SW 1271 (cell line): ENCODE results near the gene SCAMP2.
A peak's percentile ranks its signal among the peaks of the same experiment; 100 is the strongest.

Experiments
- DNase-seq, 2 experiments: peaks; one replicate each; lab custom pipeline; 2025; lab: John Stamatoyannopoulos, UW

SCAMP2 gene

DNA sequence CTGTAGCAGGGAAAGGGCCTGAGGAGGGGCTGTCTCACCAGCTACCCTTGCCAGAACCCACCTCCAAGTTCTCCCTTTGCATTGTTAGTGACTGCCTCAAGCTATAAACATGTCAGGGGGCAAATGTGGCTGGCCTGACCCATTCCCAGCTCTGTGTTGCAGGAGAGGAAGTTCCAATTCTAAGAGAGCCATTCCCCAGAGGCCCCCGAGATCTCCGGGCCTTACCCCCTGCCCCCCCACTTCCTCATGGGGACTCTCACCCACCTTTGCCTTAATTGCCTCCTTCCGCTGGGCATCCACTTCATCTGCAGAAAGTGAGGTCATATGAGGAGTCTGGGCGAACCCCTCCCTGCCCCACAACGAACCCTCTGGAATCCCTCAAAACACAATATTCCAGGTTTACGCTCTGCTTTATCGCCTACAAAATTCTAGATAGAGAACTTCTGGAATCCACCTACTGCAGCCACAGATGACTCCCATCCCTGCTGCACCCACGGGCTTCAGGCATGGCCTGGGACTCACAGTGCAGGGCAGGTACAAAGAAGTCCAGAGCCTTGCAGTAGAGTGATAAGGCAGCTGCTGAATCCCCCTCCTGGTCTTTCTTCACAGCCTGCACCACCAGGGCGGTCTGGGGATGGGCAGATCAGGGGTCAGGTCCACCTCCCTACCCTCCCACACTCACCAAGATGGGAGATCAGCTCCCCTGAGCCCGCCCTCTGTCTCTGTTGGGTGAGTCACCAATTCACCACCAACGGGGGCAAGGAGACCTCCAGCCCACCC lies 34.2 kb downstream of the SCAMP2 start:
- DNase-seq: no peak

DNA sequence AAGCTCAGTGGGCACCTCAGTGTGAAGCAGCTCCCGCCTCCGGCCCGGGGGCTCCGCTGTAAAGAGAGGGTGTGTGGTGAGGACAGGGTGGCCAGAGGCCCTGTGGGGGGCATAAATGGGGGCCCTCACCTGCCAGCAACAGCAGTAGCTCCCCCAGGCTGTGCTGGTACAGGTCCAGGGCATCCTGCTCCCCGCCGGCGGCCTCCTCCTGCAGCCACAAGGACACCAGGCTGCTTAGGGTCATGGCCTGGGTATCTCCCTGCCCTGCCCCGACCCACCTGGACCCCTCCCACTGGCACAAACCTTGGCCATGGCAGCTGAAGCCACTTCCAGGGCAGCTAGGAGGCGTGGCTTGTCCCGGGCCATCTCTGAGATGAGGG lies 35.0 kb downstream of the SCAMP2 start:
- no peak for DNase-seq

DNA sequence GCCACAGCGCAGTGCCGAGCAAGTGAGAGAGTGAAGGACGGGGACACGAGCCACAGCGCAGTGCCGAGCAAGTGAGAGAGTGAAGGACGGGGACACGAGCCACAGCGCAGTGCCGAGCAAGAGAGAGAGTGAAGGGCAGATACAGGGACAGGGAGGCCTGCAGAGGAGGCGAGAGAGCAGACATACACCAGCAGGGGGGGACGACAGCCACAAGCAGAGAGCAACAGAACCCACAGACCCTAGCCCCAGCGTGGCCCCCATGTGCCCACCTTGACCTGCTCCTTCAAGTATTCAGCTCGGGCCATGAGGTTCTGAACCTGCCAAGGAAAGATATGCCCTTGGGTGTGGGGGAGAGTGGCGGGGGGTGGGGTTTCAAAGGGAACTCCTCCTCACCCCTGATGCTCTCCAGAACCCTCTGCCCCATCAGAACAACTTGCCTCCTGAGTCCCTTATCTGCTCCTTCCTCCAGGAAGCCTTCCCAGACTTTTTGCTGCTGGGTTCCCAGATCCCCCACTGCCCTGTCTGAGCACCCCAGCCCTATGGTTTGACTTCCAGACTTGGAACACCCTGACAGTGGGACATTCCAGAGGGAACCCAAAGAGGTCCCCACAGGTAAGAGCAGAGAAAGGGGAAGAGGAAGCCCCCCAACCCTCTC lies 35.6 kb downstream of the SCAMP2 start:
- DNase-seq: no peak

DNA sequence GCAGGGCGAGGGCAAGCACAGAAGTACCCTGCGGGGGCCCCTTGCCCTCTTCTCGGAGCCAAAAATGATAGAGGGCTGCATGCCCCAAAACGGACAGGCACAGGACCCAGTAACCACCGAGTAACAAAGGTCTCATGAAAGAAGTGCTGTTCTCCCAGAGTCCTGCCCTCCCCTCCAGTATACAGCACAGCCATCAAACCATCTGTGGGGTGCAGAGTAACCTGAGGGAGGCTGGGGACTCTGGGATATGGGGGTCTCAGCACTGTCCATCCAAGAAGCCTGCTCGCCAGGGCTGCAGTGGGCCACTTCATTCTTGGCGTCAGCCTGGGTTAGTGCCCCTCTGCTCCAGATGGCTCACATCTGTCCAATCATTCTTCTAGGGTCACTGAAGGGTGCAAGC lies 36.3 kb downstream of the SCAMP2 start:
- DNase-seq: no peak

DNA sequence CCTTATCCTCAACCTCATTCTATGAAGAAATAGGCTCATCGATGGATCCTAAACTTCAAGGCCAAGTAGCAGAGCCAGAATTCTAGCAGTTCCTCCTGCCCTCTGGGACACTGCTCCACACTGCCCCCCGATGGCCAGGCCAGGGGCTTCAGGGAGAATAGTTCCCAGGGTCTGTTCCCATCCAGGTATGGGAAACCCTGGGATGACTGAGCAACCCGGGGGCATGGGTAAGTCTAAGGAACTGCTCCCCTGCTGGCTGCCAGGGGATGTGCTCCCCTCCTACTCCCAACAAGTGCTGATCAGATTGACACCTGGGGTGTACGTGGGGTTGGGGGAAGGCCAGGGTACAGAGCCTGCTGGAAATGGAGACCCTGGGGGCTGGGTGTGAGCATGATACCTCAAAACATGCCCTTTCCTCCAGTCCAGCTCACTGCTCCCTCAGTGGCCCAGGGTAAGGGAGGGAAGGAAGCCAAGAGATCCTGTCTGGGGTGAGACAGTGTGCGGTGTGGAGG lies 37.8 kb downstream of the SCAMP2 start:
- DNase-seq: peak; percentile 35 to 63

DNA sequence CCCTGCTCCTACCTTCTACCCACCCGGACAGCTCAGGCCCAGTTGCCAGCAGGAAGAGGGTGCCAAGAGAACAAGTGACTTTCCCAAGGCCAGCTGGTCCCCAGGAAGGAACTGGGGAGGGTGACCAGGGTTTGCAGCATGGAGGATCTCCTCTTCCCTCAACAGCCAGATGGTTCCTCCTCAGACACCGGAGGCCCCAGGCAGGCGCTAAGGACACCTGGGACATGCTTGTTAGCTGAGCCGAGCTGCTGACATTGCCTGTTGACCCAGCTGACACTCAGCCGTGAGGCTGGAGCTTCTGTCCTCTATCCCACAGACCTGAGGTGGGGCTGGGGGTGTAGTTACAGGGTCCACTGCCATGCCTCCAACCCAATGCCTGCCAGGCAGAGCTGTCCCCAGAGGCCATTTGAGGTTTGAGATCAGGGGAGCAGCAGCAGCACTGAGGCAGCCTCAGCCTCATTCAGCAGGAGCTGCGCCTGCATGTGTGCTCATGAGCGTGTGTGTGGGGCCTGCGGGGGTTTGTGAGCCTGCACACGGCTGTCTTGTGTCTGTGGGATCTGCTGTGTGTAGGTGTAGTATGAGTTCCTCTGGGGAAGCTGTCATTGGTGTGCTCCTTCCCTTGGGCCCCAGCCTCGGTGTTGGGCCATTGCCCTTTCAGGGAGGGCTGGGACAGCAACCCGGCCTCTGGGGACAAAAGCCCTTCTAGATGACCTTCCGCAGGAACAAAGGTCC lies 39.6 kb downstream of the SCAMP2 start:
- DNase-seq: no peak

DNA sequence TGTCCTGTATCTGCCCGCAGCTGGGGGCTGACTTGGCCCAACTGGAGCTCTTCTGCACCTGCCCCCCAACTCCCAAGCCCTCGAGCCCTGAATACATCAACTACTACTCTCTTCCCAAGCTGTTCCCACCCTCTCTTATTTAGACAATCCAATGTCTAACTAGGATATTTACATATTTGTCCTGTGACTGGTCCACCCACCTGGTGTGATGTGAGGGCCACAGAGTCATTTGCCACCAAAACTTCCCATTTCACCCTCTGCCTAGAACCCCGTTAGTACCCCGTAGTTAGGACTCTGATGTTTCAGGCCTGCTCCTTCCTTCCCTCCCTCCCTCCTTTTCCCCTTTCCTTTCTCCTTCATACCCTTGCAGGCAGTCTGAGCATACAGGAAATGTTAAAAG lies 40.3 kb downstream of the SCAMP2 start:
- no peak for DNase-seq

DNA sequence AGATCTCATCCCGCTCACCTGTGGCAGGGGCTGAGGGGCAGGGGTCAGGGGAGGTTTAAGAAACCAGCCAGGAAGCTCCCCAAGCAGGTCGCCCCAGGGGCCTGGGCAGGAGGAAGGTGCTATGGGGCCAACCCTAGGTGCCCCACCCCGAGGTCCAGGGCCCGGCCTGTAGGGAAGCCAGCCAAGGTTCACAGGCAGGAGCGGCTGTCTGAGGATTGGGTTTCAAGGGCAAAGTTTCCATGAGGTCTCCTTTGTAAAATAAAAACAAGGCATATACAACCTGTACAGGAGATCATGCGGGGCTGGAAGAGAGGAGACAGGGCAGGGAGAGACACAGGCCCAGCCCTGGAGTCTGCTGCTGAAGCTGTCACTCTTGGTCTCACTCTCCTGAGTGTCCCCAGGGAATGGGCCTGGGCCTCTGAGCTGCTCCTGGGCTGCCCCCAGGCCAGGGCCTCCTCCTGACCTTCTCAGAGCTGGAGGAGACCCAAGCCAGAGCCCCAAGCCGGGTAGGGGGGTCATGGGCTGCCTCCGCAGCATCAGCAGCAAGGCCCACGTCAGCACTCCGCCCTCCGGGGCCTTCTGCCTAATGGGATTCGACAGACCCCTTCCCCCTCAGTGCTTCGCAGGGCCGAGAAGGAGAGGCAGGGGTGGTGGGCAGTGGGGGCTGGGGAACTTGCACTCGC lies 41.2 kb downstream of the SCAMP2 start:
- no peak for DNase-seq

DNA sequence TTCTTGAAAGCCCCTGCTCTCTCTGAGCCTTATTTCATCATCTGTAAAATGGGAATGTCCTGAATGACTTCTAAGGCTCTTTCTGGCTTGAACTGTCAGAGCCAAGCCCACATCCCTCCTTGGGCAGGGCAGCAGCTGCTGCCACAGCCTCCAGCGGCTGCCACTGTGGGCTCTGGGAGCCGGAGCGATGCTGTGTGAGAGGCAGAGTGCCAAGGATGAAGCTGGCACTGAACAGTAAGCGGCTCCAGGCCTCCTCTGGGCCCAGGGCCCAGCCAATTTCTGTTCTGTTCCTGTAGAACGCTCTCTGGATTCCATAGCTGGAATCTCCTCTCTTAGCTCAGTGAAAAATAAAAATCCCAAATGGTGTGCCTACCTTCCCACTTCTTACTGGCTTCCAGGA lies 42.3 kb downstream of the SCAMP2 start:
- no peak for DNase-seq

DNA sequence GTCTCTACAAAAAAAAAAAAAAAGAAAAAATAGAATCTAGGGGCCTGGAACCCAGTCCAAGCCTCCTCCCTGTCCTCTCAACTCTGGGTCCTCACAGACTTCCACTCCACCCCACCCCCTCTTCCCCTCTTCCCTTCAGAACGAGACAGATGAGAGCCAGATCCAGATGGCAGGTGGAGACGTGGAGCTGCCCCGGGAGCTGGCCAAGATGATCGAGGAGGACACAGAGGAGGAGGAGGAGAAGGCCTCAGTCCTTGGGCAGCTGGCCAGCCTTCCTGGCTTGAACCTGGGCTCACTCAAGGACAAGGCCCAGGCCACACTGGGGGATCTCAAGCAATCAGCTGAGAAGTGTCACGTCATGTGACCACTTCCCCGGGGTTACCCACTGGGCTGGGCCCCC lies 43.2 kb downstream of the SCAMP2 start:
- no peak for DNase-seq

DNA sequence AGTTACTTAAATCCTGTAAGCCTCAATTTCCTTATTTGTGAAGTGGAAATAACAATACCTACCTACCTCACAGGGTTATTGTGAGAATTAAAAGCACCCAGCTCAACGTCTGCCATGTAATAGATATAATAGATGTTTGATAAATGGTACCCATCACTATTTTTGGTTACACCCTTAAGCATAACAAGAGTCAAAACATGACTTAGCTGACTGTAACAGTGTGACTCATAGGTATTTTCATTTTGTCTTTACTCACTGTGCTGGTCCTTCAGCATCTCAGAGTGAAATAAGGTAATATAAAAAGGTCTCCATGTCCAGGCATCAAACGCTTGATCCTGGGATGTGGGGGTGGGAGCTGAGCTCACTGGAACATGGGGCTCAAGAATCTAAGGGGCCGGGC lies 43.7 kb downstream of the SCAMP2 start:
- DNase-seq: no peak

DNA sequence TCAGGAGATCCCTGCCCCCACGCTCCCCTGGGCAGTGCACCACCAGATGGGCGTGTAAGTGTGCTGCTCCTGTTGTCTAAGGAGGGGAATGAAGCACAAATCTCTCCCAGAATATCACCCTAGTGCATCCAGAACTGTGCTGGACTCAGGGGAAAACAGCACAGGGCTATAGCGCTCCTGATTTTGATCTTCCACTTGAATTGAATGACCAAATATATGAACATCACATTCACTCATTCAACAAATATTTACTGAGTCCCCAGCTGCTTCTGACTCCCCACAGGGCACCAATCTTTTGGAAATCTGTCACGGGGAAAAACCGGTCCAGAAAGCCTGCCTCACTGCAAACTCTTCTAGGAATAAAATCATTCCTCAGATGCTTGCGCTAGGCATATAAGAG lies 44.3 kb downstream of the SCAMP2 start:
- no peak for DNase-seq

DNA sequence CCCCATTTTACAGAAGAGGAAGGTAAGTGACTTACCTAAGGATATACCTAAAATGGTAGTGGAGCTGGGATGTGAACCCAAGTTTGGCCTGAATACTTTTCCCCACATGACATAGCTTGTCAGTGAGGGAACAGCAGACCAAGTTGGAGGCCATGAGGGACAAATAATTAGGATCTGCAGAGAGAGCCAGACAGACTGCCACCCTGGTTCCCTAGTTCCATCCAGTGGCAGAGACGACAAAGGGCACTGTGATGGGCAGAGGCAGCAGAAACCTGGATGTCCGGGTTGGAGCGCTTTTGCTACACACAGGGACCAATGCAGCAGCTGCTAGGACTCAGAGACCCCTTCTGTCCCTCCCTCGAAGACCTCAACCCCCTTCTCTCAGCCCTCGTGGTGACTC lies 45.6 kb downstream of the SCAMP2 start:
- DNase-seq: no peak

DNA sequence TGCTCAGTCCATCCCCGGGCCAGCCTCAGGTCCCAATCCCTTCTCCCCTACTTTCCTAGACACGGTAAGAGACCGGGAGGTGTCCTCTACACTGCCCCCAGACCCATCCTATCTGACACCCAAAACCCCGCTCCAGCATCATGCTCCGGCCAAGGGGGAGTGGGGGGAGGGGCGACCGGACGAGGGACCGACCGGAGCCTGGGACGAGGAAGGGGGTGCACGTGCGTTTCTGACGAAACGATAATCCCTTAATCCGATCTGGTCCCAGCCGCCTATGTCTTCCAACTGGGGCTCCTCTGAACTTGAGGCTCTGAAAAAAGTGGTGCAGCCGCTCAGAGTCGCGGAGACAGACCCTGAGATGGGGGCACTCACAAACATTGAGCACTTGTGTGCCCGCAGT lies 46.2 kb downstream of the SCAMP2 start:
- no peak for DNase-seq

DNA sequence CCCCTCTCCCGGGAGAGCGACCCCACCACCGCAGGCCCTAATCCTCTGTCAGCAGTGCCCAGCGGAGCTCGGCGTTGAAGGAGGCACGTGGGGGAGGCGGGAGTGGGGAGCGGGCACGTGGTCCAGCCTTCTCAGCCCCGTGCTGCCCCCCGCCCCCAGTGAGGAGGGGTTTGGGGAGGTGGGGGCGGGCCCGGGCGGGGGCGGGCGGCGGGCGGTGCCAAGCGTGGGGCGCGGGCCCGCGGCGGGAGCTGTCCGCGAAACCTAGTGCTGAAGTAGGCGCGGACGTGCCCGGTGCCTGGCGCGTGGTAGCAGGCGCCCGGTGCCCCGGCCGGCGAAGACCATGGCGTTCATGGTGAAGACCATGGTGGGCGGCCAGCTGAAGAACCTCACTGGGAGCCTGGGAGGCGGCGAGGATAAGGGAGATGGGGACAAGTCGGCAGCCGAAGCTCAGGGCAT lies 46.8 kb downstream of the SCAMP2 start, which contains the start of gene CPLX3:
TSS of gene CPLX3 (plus strand) at position 264 of the 456 bp plus-strand sequence. CDS start at position 341, 77 bp downstream.
- no peak for DNase-seq

DNA sequence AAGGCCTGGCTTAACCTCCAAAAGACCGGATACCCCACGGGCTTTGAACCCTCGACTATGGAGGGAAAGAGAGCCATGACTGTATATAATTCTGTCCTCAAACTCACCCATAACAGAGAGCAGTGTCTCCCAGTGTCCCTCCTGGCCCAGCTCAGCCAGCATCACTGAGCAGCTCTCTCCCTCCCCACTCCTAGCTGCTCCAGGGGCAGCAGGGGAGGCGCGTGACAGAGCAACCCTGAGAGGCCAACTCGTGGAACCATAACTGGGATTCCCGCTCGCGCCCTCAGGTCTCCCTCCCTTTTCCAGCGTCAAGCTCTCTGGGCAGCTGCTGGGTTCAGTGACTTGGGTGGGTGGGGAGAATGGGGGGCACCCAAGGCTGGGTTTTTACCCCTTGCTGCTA lies 47.3 kb downstream of the SCAMP2 start:
- no peak for DNase-seq

DNA sequence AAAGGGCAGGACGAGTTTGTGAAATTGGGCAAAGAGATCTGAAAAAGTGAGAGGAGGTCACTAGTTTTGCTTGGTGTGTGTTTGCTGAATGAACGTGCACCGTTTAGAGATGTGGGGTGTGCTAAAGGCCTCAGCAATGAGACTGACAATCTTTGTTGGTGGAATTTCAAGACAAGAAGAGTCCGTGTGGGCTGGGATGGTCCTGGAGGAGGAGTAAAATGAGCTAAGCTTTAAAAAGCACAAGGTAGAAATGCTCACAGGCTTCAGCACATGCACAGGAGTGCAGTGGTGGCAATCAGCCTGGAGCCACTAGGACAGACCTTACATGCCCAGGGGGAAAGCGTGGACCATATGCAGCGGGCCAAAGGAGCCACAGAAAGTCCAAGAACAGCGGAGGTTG lies 48.2 kb downstream of the SCAMP2 start:
- DNase-seq: no peak

DNA sequence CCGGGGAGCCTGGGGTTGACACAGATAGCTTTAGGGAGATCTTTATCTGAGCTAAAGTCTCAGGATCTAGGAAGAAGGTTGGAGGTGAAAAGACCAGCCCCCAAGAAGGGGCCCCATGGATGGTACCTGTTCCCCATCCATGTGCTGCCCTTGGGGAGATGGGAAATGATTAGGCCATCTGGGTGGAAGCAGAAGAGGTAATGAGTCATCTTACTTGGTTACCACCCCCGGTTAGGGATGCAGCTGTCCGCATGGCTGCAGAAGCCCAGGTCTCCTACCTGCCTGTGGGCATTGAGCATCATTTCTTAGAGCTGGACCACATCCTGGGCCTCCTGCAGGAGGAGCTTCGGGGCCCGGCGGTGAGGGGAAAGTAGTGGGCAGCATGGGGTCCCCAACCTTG lies 49.8 kb downstream of the SCAMP2 start:
- DNase-seq: no peak

DNA sequence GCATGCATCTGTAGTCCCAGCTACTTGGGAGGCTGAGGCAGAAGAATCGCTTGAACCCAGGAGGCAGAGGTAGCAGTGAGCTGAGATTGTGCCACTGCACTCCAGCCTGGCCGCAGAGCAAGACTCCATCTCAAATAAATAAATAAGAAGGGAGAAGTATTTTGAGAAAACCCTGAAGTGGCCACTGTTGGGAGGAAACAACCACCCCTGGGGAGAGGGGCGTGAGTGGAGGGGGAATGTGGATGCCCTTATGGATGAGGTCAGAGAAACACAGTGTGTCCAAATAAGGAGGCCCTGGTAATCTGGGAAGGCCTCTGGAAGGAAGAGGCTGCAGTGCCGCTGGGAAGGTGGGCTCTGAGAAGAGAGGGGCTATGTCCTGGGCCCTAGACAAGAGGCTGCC lies 50.9 kb downstream of the SCAMP2 start:
- DNase-seq: no peak

DNA sequence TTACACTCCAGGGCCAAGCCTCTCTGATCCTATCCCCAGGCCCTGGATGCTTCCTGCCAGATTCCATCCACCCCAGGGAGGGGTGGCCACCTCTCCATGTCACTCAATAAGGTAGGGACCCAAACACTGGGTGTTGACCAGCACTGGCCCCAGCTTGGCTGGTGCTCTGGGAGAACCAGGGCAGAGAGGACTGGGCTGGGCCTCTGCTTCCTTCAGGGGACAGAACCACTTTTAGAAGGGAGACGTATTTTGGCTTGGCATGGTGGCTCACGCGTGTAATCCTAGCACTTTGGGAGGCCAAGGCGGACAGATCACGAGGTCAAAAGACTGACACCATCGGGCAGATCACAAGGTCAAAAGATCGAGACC lies 51.4 kb downstream of the SCAMP2 start:
- DNase-seq: no peak

DNA sequence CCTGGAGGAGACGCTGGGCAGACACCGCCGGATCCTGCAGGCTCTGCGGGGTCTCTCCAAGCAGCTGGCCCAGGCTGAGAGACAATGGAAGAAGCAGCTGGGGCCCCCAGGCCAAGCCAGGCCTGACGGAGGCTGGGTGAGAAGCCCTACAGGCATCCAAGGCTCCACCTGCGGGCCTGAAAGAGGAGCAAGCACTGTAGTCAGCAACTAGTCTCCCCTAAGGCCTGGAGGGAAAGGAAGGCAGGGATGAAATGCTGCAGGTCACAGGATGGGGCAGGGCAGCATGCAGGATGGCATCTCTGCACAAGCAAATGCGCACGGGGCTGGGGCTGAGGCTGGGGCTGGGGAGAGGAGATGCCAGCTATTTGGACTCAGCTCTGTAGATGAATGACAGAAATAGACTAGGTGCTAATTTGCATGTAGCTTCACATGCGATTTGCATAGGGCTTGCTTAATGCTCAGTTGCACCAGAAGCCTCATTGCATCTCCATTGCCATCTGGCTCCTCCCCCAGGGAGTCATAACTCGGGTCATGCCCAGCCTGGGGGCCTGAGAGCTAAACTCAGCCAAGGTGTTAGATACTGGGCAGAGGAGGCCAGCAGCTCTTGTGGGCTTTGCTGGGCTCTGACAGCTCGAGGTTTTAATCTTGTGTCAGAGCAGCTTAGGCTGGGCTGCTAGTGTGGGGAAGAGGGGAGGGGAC lies 51.9 kb downstream of the SCAMP2 start:
- no peak for DNase-seq

DNA sequence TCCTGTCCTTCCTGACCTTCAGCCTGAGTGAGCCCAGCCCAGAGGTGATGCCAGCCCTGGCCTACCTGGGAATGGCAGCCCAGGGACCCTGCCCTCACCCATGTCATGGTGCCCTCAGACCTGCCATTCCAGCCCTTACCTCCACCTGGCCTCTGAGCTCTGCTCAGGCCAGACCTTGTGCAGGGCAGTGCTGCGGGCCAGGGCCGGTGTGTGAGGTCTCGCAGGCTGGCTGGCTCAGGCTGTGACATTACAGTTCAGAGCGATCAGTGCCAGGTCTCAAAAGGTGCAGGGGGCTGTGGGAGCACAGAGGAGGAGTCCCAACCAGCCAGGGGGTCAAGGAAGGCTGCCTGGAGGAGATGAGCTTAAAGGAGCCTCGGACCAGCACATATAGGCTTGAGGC lies 53.1 kb downstream of the SCAMP2 start:
- no peak for DNase-seq
